Duodenal mucosa (tissue), 2 donors: Measurements from ENCODE around the gene AGPAT2.

Source experiments
- H3K27ac ChIP-seq: one replicate; pipeline ENCODE4 v1.7.0; 2013; ENCODE audit warnings: low read depth, low read length
- H3K27me3 ChIP-seq, 2 donors: one replicate each; pipeline ENCODE4 v1.7.0; 2013; ENCODE audit warnings: low read length in 2 of 2, control low read depth in 1 of 2; ENCODE audit not compliant: insufficient read depth in 2 of 2, control insufficient read depth in 1 of 2
- H3K36me3 ChIP-seq, 2 donors: one replicate each; pipeline ENCODE4 v1.7.0; 2013; ENCODE audit warnings: low read length in 2 of 2, control low read depth in 1 of 2; ENCODE audit not compliant: insufficient read depth in 2 of 2, control insufficient read depth in 1 of 2
- H3K4me1 ChIP-seq, 2 donors: one replicate each; pipeline ENCODE4 v1.7.0; 2013; ENCODE audit warnings: low read length in 2 of 2, control low read depth in 1 of 2; ENCODE audit not compliant: insufficient read depth in 2 of 2, control insufficient read depth in 1 of 2
- H3K4me3 ChIP-seq, 2 donors: one replicate each; pipeline ENCODE4 v1.7.0; 2013; ENCODE audit warnings: low read length in 2 of 2, low read depth in 1 of 2
- H3K9ac ChIP-seq, 2 donors: one replicate each; pipeline ENCODE4 v1.7.0; 2013; ENCODE audit warnings: low read length in 2 of 2, low read depth in 1 of 2
- H3K9me3 ChIP-seq, 2 donors: one replicate each; pipeline ENCODE4 v1.7.0; 2013; ENCODE audit warnings: low read length in 2 of 2, control low read depth in 1 of 2; ENCODE audit not compliant: control insufficient read depth in 1 of 2

AGPAT2 gene

DNA sequence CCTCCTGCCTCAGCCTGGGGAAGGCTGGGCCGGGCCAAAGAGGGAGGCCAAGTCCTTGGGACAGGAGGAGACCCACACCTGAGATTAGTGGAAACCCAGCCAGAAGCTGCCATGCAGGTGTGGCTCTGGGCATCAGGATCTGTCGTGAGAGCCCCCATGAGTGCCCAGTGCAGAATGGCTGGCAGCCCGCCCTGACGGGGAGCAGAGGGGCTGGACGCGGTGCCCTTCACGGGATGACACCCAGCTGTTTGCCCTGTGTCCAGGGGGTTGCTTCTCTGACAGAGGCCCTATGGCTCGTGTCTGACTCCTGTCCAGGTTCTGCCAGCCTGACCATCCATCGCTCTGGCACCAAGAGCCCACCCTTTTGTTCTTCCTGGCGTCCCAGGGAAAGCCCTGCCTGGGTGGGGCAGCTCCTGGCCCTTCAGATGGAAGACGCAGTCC is 33.7 kb upstream of the AGPAT2 start:
- H3K9ac ChIP-seq = no peak overlapping the region
- H3K4me1 ChIP-seq = peaks cover 5 to 28% of the 10 kb centered on the region in 2 donors
- no peaks in the 10 kb centered on the region for H3K9me3 ChIP-seq
- no peak overlapping the region for H3K27ac ChIP-seq
- H3K4me3 ChIP-seq = no peak overlapping the region
- peaks cover 22 to 43% of the 10 kb centered on the region in 2 donors for H3K36me3 ChIP-seq
- peaks cover 5 to 7% of the 10 kb centered on the region in 2 donors for H3K27me3 ChIP-seq

DNA sequence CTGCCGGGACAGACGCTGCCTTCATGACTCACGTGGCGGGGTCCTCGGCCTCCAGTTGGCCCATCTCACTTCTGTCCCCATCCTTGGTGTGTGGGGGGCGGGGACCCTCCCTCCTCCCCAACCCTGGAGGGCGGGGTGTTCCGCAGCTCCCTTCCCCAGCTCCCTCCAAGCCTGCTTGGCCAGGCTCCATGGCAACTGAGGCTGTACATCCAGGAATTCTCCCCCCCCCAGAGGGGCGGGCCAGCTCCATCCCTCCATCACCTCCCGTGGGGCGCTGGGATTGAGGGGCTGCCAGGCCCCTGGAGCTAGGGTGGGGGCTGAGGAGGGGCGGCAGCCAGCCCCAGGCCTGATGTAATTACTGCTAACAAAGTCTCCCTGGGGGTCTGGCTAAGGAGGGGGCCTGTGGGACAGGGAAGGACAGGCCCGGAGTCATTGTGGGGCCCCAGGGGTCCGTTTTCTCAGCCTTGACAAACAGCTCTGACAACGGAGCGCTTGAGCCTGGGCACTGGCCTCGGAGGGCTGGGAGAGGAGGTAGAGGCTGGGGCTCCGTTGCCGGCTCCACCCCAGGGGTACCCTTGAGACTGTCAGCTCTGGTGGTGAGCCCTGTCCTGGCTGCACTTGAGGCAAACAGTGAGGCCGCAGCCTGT is 33.1 kb upstream of the AGPAT2 start:
- H3K4me1 ChIP-seq = peaks cover 0 to 22% of the 10 kb centered on the region in 2 donors
- H3K27me3 ChIP-seq = peaks cover 8 to 10% of the 10 kb centered on the region in 2 donors
- no peak overlapping the region for H3K27ac ChIP-seq
- no peak overlapping the region for H3K4me3 ChIP-seq
- peaks cover 22 to 37% of the 10 kb centered on the region in 2 donors for H3K36me3 ChIP-seq
- no peaks in the 10 kb centered on the region for H3K9me3 ChIP-seq
- no peak overlapping the region for H3K9ac ChIP-seq

DNA sequence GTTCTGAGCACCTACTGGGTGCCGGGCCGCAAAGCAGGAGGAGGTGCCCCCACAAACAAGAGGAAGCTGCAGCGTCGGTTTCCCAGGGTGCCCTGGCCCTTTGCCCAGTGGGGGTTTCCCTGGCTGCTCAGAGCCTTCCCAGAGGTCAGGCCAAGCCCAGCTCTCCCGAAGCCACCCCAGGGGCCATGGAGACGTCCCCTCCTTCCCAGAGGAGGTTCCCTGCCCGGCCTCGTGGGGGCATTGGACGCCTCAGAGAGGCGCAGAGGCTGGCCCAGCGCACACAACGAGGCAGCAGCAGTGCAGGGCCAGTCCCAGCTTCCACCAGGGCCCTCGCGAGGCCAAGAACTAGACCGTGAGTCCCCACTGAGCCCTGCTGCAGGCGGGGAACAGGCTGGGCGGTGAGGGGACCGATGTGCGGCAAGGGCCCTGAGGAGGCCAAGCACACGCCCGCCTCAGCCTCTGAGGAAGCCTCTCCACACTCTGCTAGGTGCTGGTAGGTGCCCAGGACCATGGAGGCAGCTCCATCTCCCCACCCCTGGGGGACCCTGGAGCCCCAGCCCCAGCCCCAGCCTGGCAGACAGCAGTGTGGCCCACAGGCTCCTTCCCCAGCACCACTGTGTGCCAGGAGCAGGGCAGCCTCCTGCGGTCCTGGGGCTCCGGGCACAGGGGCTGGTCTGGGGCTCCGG is 32.1 kb upstream of the AGPAT2 start:
- peaks cover 13 to 18% of the 10 kb centered on the region in 2 donors for H3K27me3 ChIP-seq
- H3K36me3 ChIP-seq = peaks cover 17 to 29% of the 10 kb centered on the region in 2 donors
- no peak overlapping the region for H3K9ac ChIP-seq
- no peak overlapping the region for H3K4me3 ChIP-seq
- no peak overlapping the region for H3K27ac ChIP-seq
- H3K4me1 ChIP-seq = peaks cover 0 to 21% of the 10 kb centered on the region in 2 donors
- H3K9me3 ChIP-seq = no peaks in the 10 kb centered on the region

DNA sequence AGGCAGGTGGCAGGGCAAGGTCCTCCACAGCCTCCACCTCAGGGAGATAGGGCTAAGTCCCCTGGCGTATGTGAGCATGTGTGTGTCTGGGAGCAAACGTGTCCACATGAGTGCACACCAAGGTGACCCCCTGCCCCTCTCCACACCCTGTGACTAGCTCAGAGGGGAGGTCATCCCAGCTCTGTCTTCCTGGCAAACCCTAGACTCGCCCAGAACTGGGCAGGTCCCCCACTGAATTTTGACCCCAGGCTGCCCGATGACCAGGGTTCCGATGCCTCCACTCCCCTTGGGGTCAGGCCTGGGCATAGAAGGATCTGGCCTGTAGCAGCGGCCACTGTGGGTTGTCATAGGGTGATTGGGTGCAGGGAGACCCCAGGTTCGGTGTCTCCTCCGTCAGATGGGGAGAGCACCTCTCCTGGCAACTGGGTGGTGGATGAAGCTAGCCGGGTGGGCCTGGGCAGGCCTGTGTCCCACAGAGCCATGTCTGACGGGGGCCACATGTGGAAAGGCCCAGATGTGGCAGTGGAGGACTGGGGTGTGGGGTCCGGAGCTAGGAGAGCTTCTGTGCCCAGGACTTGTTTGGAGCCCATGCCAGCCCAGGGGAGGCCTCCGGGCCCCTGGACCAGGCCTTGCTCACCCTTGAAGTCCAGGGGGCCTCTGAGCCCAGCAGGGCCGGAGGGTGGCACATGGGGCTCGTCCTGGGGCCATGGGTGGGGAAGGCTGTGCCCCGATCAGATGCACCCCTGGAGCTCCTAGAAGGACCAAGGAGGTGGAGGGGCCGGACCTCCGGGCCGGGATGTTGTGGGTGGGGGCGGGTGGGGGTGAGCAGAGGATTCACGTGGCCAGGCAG is 31.3 kb upstream of the AGPAT2 start:
- Histone ChIP-seq H3K4me1 (peaks cover 0 to 21% of the 10 kb centered on the region in 2 donors), H3K27ac (no peak overlapping the region)

DNA sequence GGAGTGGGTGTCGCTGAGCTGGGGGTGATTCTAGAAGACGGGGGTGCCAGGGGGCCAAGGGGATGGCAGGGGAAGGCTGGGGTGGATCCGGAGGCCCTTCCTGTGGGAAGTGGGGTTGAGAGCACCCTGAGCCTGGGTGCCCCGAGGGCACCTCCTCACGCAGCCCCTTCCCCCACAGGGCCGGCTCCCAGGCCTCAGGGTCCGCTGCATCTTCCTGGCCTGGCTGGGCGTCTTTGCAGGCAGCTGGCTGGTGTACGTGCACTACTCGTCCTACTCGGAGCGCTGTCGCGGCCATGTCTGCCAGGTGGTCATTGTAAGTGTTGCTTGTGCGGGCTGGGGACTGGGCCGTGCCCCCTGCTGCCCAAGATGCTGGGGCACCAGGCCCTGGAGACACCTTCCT is 30.1 kb upstream of the AGPAT2 start:
- H3K27me3 ChIP-seq = peaks cover 29 to 34% of the 10 kb centered on the region in 2 donors
- H3K9me3 ChIP-seq = no peaks in the 10 kb centered on the region
- H3K9ac ChIP-seq = no peak overlapping the region
- H3K27ac ChIP-seq = no peak overlapping the region
- peaks cover under 1 to 10% of the 10 kb centered on the region in 2 donors for H3K36me3 ChIP-seq
- H3K4me3 ChIP-seq = no peak overlapping the region
- peaks cover 0 to 18% of the 10 kb centered on the region in 2 donors for H3K4me1 ChIP-seq

More for the DNA sequence above, 31.3 kb upstream of the AGPAT2 start:
- H3K9ac ChIP-seq = no peak overlapping the region
- no peak overlapping the region for H3K4me3 ChIP-seq
- H3K36me3 ChIP-seq = peaks cover 9 to 21% of the 10 kb centered on the region in 2 donors
- peaks cover 20 to 25% of the 10 kb centered on the region in 2 donors for H3K27me3 ChIP-seq
- no peaks in the 10 kb centered on the region for H3K9me3 ChIP-seq

DNA sequence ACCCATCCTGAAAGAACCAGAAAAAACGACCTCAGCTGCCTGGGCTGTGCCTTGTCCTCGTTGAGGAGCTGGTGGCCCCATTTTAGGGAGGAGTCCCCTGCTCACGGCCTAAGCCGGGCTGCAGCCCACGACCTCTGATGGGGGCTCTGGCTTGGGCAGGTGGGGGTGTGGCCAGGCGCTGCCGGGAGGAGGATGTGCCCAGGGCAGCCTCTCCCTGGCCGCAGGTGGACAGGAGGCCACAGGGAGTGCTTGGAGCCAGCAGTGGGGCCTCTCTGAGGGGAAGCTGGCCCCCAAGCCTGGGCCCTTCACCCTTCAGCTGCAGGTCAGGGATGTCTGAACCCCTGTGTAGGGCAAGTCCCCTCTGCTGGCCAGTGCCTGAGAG is 27.6 kb upstream of the AGPAT2 start:
- no peak overlapping the region for H3K9ac ChIP-seq
- H3K36me3 ChIP-seq = no peaks in the 10 kb centered on the region
- no peaks in the 10 kb centered on the region for H3K9me3 ChIP-seq
- peaks cover 0 to 11% of the 10 kb centered on the region in 2 donors for H3K4me1 ChIP-seq
- no peak overlapping the region for H3K27ac ChIP-seq
- no peak overlapping the region for H3K4me3 ChIP-seq
- peaks cover 35 to 44% of the 10 kb centered on the region in 2 donors for H3K27me3 ChIP-seq

DNA sequence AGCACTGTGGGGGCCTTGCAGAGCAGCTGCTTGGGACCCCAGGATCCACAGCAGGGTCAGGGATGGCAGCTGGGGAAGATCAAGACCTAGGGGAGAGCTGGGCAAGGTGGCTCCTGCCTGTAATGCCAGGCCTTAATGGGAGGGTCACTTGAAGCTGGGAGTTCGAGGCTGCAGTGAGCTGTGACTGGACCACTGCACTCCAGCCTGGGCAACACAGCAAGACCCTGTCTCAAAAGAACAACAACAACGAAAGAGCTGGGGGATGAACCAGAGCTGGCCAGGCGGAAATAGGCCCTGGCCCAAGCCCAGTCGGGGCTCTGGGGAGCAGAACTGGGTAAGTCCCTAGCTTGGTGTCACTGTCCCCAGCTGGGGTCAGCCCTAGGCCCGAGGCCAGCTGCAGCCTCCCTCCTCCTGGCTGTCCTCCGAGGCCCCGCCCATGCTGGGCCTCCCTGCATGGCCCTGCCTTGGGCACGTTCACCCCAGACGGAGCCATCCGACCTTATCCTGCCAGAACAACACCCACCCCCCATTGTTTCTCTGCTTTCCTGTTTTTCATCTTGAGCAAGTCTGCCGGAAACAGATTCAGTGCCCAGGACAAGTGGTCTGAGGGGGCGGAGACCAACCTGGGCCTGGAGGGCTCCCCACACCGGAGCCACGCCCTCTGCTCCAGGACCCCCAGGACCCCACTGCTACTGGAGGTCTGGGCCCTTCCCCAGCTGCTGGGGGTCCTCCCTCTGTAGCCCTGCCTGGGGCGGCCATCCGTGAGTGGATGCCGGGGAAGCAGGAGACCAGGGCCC is 27.0 kb upstream of the AGPAT2 start:
- Histone ChIP-seq H3K27ac (no peak overlapping the region), H3K4me3 (no peak overlapping the region), H3K27me3 (peaks cover 35 to 45% of the 10 kb centered on the region in 2 donors), H3K4me1 (peaks cover 0 to 7% of the 10 kb centered on the region in 2 donors), H3K9me3 (no peaks in the 10 kb centered on the region), H3K9ac (no peak overlapping the region), H3K36me3 (no peaks in the 10 kb centered on the region)

DNA sequence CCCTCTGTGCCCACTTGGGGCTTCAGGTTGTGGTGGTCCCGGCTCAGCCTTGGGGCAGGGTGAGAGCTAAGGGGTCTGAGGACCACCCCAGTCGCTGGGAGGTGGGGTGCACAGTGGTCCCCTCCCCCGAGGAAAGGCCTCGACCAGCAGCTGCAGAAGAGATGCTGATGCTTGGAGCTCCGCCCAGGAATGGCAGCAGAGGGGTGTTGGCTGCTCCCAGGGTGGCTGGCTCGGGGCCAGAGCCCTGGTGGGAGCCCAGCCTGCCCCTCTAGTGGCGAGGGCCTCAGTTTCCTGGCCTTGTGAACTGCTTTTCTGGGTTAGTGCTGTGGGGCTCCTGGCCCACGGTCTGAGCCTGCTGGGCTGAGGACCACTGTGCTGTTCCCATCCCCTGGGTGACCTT is 26.3 kb upstream of the AGPAT2 start:
- H3K9ac ChIP-seq = no peak overlapping the region
- H3K4me3 ChIP-seq = no peak overlapping the region
- peaks cover 0 to 2% of the 10 kb centered on the region in 2 donors for H3K4me1 ChIP-seq
- peaks cover 35 to 44% of the 10 kb centered on the region in 2 donors for H3K27me3 ChIP-seq
- no peaks in the 10 kb centered on the region for H3K36me3 ChIP-seq
- no peak overlapping the region for H3K27ac ChIP-seq
- no peaks in the 10 kb centered on the region for H3K9me3 ChIP-seq

DNA sequence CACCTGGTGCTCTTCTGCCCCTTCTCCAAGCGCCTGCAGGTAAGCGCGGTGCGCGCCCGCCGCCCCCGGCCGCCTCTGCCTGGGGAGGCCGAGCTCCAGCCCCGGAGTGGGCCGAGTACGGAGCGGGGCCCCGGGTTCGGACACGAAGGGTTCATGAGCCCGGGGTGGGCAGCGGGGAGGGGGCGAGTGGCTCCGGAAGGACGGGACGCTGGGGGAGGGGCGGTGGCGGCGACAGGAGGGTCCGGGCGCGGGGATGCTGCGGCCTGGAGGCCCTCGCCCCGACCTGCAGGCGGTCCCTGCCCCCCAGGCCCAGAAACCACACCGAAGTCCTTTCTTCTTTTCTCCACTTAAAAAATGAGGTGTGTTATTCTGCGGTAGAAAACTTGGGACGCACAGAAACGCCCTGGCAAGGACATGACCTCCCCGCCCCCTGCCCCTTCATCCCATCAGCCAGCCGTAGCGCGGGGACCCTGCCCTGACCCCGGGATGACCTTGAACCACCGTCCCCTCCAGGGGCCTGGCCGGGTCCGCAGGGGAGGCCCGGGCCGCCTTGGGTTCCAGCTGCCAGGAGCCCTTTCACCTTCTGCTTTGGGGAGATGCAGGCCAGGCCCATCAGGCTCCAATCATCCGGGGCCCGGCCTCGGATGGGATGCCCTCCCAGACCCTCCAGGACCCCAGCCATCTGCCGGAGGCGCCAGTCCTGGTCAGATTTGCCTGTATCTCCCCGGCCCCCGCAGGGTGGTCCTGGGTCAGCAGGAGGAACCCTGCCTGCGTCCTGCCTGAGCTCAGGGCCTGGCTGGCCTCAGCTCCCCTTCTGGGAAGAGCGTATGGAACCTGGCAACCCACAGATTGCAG is 25.7 kb upstream of the AGPAT2 start:
- Histone ChIP-seq H3K27me3 (peaks cover 30 to 40% of the 10 kb centered on the region in 2 donors), H3K4me3 (no peak overlapping the region), H3K4me1 (no peaks in the 10 kb centered on the region), H3K9ac (no peak overlapping the region), H3K36me3 (no peaks in the 10 kb centered on the region), H3K27ac (no peak overlapping the region), H3K9me3 (no peaks in the 10 kb centered on the region)
